Measurements from ENCODE around the gene RHBDF2.

The RHBDF2 gene

GRCh38 chr17:76542566-76542971, 41.3 kb upstream of the RHBDF2 start:
- no peak overlapping the region for H3K4me3 ChIP-seq (ENCODE audit: control insufficient read depth, low read depth, low read length)
- no peak for DNase-seq (ENCODE audit: low read depth)
- TF ChIP-seq, protein P1, sequence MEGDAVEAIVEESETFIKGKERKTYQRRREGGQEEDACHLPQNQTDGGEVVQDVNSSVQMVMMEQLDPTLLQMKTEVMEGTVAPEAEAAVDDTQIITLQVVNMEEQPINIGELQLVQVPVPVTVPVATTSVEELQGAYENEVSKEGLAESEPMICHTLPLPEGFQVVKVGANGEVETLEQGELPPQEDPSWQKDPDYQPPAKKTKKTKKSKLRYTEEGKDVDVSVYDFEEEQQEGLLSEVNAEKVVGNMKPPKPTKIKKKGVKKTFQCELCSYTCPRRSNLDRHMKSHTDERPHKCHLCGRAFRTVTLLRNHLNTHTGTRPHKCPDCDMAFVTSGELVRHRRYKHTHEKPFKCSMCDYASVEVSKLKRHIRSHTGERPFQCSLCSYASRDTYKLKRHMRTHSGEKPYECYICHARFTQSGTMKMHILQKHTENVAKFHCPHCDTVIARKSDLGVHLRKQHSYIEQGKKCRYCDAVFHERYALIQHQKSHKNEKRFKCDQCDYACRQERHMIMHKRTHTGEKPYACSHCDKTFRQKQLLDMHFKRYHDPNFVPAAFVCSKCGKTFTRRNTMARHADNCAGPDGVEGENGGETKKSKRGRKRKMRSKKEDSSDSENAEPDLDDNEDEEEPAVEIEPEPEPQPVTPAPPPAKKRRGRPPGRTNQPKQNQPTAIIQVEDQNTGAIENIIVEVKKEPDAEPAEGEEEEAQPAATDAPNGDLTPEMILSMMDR (IDR thresholded peaks at IDR 0.05; ENCODE audit: control insufficient read depth, insufficient read depth, low read depth, low read length, missing control alignments) = no peak

- no peak for DNase-seq (ENCODE audit: low read depth)
- TF ChIP-seq, protein P1 (IDR thresholded peaks at IDR 0.05; ENCODE audit: control insufficient read depth, insufficient read depth, low read depth, low read length, missing control alignments) = no peak
- no peak overlapping the region for H3K4me3 ChIP-seq (ENCODE audit: control insufficient read depth, low read depth, low read length)
Measured at GRCh38 chr17:76541739-76542454, 40.7 kb upstream of the RHBDF2 start.

GRCh38 chr17:76540381-76541300, 39.4 kb upstream of the RHBDF2 start:
- DNase-seq (ENCODE audit: low read depth) = peak; percentile 71
- TF ChIP-seq, protein P1 (IDR thresholded peaks at IDR 0.05; ENCODE audit: control insufficient read depth, insufficient read depth, low read depth, low read length, missing control alignments) = peak; percentile 22
- peak overlapping the region; percentile 43 for H3K4me3 ChIP-seq (ENCODE audit: control insufficient read depth, low read depth, low read length)

DNA sequence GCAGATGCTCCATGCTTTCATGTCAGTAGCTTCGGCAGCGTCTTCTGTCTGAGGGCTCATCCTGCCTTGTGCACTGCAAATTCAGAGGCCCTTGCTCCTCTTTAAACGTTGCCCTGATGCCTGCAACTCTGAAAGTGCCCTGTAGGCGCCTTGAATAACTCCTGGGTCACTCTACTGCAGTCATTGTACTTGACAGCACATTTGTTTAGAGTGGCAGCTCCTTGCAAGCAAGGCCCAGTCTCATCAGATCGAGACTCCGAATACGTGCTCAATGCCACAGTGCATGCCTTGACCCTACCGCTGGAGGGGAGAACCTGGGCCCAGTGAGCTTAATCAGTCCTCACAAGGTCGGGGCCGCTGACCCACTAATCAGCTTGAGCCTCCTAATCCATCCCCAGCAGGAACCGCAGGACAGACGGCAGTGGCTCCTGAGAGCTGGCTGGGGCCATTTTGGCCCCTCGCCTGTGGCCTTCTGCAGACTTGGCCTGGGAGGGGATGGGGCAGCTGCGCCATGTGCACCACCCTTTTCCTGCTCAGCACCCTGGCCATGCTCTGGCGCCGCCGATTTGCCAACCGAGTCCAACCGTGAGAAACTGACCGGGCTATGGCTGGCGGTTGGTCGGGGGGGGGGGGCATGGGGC, 38.5 kb upstream of the RHBDF2 start, which contains the start of gene PRCD:
PRCD (plus strand) TSS at position 414 of the 641 bp plus-strand sequence; CDS start at position 512, 98 bp downstream.
- H3K4me3 ChIP-seq (ENCODE audit: control insufficient read depth, low read depth, low read length) = peak within 1 kb of the TSS; percentile 43
- TF ChIP-seq, protein P1 (IDR thresholded peaks at IDR 0.05; ENCODE audit: control insufficient read depth, insufficient read depth, low read depth, low read length, missing control alignments) = no peak
- no peak for DNase-seq (ENCODE audit: low read depth)

DNA sequence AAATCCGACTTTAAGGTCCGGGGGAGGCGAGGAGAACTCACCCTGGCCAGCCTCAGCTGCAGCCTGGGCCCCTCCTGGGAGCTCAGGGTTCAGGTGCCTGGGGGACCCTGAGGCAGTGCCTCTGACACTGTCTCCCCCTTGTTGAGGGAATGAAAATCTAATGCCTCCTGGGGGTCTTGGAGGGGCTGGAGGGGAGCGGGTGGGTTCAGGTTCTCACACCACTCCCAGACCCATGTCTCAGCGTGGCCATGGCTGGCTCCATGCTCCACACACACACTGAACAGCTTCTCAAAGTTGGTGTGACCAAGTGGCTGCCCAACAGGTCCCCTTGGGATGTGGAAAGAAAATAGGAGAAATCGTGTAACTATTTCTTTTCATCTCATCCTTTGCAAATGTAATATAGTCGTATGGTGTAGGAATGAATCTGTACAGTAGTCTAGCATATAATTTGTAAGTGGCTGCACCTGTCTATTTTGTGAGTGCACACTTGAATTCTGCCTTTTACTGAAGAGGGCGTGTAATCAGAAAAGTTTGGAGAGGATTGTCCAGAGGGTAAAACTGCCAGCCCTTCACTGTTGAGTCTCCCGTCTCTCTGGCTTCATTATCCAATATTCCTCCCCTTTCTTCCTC, 37.8 kb upstream of the RHBDF2 start:
- TF ChIP-seq, protein P1 (IDR thresholded peaks at IDR 0.05; ENCODE audit: control insufficient read depth, insufficient read depth, low read depth, low read length, missing control alignments) = no peak
- no peak overlapping the region for H3K4me3 ChIP-seq (ENCODE audit: control insufficient read depth, low read depth, low read length)
- no peak for DNase-seq (ENCODE audit: low read depth)
